ENCODE results near the gene SLC1A7.

The SLC1A7 gene

GRCh38 chr1:53074313-53075154, 67.9 kb downstream of the SLC1A7 start:
- DNase-seq, result no peak

- no peak for DNase-seq
These were observed 68.5 kb downstream of the SLC1A7 start for GRCh38 chr1:53073868-53074311.

- no peak for DNase-seq
These were observed 69.2 kb downstream of the SLC1A7 start for GRCh38 chr1:53073287-53073686.

GRCh38 chr1:53071915-53072314, 70.5 kb downstream of the SLC1A7 start:
- no peak for DNase-seq

- no peak for DNase-seq
These were observed 71.1 kb downstream of the SLC1A7 start for GRCh38 chr1:53071167-53071865.

GRCh38 chr1:53070621-53071020, 71.8 kb downstream of the SLC1A7 start:
- DNase-seq, result no peak

- DNase-seq, result no peak
These were observed 72.6 kb downstream of the SLC1A7 start for GRCh38 chr1:53069663-53070327.

- no peak for DNase-seq
These were observed 73.2 kb downstream of the SLC1A7 start for GRCh38 chr1:53069265-53069662.

GRCh38 chr1:53068314-53069099, 73.9 kb downstream of the SLC1A7 start:
- no peak for DNase-seq

GRCh38 chr1:53067886-53068285, 74.6 kb downstream of the SLC1A7 start:
- DNase-seq, result no peak

- DNase-seq, result no peak
These were observed 75.3 kb downstream of the SLC1A7 start for GRCh38 chr1:53066891-53067738.

GRCh38 chr1:53066488-53066887, 76.0 kb downstream of the SLC1A7 start:
- DNase-seq, result no peak

- DNase-seq, result no peak
These were observed 77.0 kb downstream of the SLC1A7 start for GRCh38 chr1:53065391-53065790.

- DNase-seq, result no peak
These were observed 78.5 kb downstream of the SLC1A7 start for GRCh38 chr1:53063744-53064515.

GRCh38 chr1:53062708-53063591, 79.5 kb downstream of the SLC1A7 start:
- no peak for DNase-seq

- no peak for DNase-seq
These were observed 80.4 kb downstream of the SLC1A7 start, which contains the start of gene PODN for GRCh38 chr1:53061859-53062707. TSS of gene PODN (plus strand) at chr1:53062213. CDS start at chr1:53069856, 7,643 bp downstream.

- DNase-seq, result no peak
These were observed 81.1 kb downstream of the SLC1A7 start for GRCh38 chr1:53061123-53061858.

GRCh38 chr1:53060579-53060978, 81.9 kb downstream of the SLC1A7 start:
- no peak for DNase-seq

All from KG1 (cell line).